ENCODE data around the gene DLGAP1.
"Not testable (repeated sequence)": the region's sequence is repeated elsewhere in the genome, so short reads cannot be mapped to it uniquely, and the experiment has no call there.

The DLGAP1 gene
- 2.1 to 3.2 (median 3.1) reads per million in 3 donors for total RNA-seq

- Histone ChIP-seq H3K27me3 (replicated peaks; ENCODE audit: control insufficient read depth, insufficient read depth, low read length, poor library complexity, severe bottlenecking) (no peaks in the 10 kb centered on the region), H3K4me1 (ENCODE audit: control insufficient read depth, insufficient read depth, low read length, poor library complexity, severe bottlenecking) (no peaks in the 10 kb centered on the region), H3K9me3 (ENCODE audit: control insufficient read depth, low read length) (no peaks in the 10 kb centered on the region), H3K27ac (ENCODE audit: insufficient read depth, low read length, poor library complexity, severe bottlenecking) (no peak within 1 kb of the TSS), H3K36me3 (ENCODE audit: control insufficient read depth, insufficient read depth, low read length) (no peaks in the 10 kb centered on the region), H3K4me3 (ENCODE audit: insufficient read depth, low read depth, low read length, poor library complexity, severe bottlenecking) (no peak within 1 kb of the TSS)
- peak in 1 of 3 donors; percentile 1 for DNase-seq
Observed at GRCh38 chr18:4455113-4455811, at the start of gene DLGAP1. Gene DLGAP1, minus strand, starts transcription at chr18:4455307.

- H3K27me3 ChIP-seq (replicated peaks; ENCODE audit: control insufficient read depth, insufficient read depth, low read length, poor library complexity, severe bottlenecking); H3K4me3 ChIP-seq (ENCODE audit: insufficient read depth, low read depth, low read length, poor library complexity, severe bottlenecking); H3K4me1 ChIP-seq (ENCODE audit: control insufficient read depth, insufficient read depth, low read length, poor library complexity, severe bottlenecking); H3K27ac ChIP-seq (ENCODE audit: insufficient read depth, low read length, poor library complexity, severe bottlenecking); DNase-seq; H3K36me3 ChIP-seq (ENCODE audit: control insufficient read depth, insufficient read depth, low read length); H3K9me3 ChIP-seq (ENCODE audit: control insufficient read depth, low read length): not testable (repeated sequence)
Observed at GRCh38 chr18:4494703-4495284, 39.7 kb upstream of the DLGAP1 start.

- Histone ChIP-seq H3K4me3 (ENCODE audit: insufficient read depth, low read depth, low read length, poor library complexity, severe bottlenecking) (no peak overlapping the region), H3K9me3 (ENCODE audit: control insufficient read depth, low read length) (no peaks in the 10 kb centered on the region), H3K27ac (ENCODE audit: insufficient read depth, low read length, poor library complexity, severe bottlenecking) (no peak overlapping the region), H3K4me1 (ENCODE audit: control insufficient read depth, insufficient read depth, low read length, poor library complexity, severe bottlenecking) (no peaks in the 10 kb centered on the region), H3K36me3 (ENCODE audit: control insufficient read depth, insufficient read depth, low read length) (no peaks in the 10 kb centered on the region), H3K27me3 (replicated peaks; ENCODE audit: control insufficient read depth, insufficient read depth, low read length, poor library complexity, severe bottlenecking) (no peaks in the 10 kb centered on the region)
- no peak for DNase-seq
Observed at GRCh38 chr18:4468511-4468910, 13.4 kb upstream of the DLGAP1 start.

DNA sequence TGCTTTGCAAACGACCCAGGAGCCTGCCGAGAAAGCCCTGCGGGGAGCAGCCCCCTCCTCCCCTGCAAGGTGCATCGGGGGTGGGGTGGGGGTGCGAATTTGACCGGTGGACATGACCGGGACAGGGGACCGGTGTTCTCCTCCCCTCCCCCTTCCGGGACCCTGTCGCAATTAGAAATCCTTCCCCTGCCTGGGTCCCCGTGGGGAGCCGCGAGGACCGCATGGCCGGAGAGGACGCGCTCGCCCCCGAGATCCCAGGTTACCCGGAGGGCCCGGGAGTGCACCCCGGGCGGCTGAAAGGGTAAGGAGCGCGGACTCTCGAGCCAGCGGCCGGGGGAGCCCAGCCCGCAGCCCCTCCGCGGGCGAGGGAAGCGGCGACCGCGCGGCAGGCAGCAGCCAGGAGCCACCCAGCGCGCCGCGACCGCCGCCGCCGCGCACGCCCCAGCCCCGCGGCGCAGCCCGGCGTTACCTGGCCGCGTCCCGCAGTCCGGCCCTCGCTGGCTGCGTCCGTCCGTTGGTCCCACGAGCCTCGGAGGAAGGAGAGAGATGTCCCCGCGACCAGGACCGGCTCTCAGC, 482 bp downstream of the DLGAP1 start:
- Histone ChIP-seq H3K4me1 (ENCODE audit: control insufficient read depth, insufficient read depth, low read length, poor library complexity, severe bottlenecking) (no peaks in the 10 kb centered on the region), H3K36me3 (ENCODE audit: control insufficient read depth, insufficient read depth, low read length) (no peaks in the 10 kb centered on the region), H3K27ac (ENCODE audit: insufficient read depth, low read length, poor library complexity, severe bottlenecking) (no peak overlapping the region), H3K9me3 (ENCODE audit: control insufficient read depth, low read length) (no peaks in the 10 kb centered on the region), H3K27me3 (replicated peaks; ENCODE audit: control insufficient read depth, insufficient read depth, low read length, poor library complexity, severe bottlenecking) (no peaks in the 10 kb centered on the region), H3K4me3 (ENCODE audit: insufficient read depth, low read depth, low read length, poor library complexity, severe bottlenecking) (no peak overlapping the region)
- DNase-seq: no peak

DNA sequence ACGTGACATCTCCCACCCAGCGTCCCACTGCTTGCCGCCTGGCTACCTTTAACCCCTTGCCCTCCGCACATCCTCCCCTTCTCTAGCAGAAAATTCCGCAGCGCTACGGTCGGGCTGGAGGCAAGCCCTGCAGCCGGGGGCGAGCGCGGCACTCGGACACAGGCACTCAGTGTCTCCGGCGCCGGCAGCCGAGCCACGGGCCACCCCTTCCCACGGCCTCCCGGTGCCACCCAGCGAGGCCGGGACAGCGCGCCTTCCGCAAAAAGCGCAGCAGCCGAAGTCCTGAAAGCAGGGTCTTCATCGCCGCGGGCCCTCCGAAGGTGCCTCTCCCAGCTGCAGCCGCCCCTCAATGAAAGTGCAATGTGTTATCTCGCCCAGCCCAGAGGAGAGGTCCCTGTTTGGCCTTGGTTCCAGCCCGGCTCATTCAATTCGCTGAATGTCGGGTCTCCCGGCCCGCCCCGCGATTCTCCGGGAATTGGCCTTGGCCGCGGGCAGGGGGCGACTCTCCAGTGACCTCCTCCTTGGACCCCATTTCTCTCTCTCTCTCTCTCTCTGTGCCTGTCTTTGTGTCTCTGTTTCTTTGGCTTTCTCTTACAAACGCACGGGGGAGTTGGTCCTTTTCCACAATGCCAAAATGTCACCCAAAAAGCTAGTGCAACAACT, 1.1 kb downstream of the DLGAP1 start:
- DNase-seq: no peak
- Histone ChIP-seq H3K9me3 (ENCODE audit: control insufficient read depth, low read length) (no peaks in the 10 kb centered on the region), H3K36me3 (ENCODE audit: control insufficient read depth, insufficient read depth, low read length) (no peaks in the 10 kb centered on the region), H3K27me3 (replicated peaks; ENCODE audit: control insufficient read depth, insufficient read depth, low read length, poor library complexity, severe bottlenecking) (no peaks in the 10 kb centered on the region), H3K4me1 (ENCODE audit: control insufficient read depth, insufficient read depth, low read length, poor library complexity, severe bottlenecking) (no peaks in the 10 kb centered on the region), H3K27ac (ENCODE audit: insufficient read depth, low read length, poor library complexity, severe bottlenecking) (no peak overlapping the region), H3K4me3 (ENCODE audit: insufficient read depth, low read depth, low read length, poor library complexity, severe bottlenecking) (no peak overlapping the region)

- no peaks in the 10 kb centered on the region for H3K9me3 ChIP-seq (ENCODE audit: control insufficient read depth, low read length)
- no peaks in the 10 kb centered on the region for H3K4me1 ChIP-seq (ENCODE audit: control insufficient read depth, insufficient read depth, low read length, poor library complexity, severe bottlenecking)
- no peak for DNase-seq
- no peak overlapping the region for H3K4me3 ChIP-seq (ENCODE audit: insufficient read depth, low read depth, low read length, poor library complexity, severe bottlenecking)
- no peak overlapping the region for H3K27ac ChIP-seq (ENCODE audit: insufficient read depth, low read length, poor library complexity, severe bottlenecking)
- no peaks in the 10 kb centered on the region for H3K36me3 ChIP-seq (ENCODE audit: control insufficient read depth, insufficient read depth, low read length)
- H3K27me3 ChIP-seq (replicated peaks; ENCODE audit: control insufficient read depth, insufficient read depth, low read length, poor library complexity, severe bottlenecking): no peaks in the 10 kb centered on the region
Observed at GRCh38 chr18:4453567-4453873, 1.6 kb downstream of the DLGAP1 start.

DNA sequence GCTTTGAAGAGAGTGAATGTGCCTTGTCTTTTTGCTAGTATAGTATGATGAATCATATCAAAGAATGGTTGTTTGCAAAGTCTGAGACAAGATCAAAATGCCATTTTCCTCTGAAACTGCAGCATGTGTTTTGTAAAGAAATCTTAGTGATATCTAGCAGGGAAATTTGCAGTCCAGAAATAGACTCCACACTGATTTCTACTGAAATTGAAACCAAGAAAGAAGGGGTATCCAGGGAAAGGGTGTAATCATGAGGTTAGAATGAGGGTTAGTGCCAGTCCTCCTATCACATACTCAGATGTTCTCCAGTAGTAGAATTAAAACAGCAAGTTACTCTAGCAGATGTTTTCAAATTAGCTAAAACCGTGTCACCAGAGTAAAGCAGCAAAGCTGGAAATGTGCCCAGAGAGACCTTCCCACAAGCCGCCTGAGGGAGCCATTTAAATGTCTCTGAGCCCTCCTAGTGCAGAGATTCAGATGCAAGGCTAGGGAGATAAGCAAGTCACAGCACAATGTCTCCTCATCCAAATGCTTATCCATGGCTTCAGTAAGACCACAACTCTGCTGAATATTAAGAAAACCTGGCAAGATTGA, 4.9 kb downstream of the DLGAP1 start:
- DNase-seq: no peak
- H3K27me3 ChIP-seq (replicated peaks; ENCODE audit: control insufficient read depth, insufficient read depth, low read length, poor library complexity, severe bottlenecking): no peaks in the 10 kb centered on the region
- no peaks in the 10 kb centered on the region for H3K4me1 ChIP-seq (ENCODE audit: control insufficient read depth, insufficient read depth, low read length, poor library complexity, severe bottlenecking)
- H3K9me3 ChIP-seq (ENCODE audit: control insufficient read depth, low read length): no peaks in the 10 kb centered on the region
- H3K4me3 ChIP-seq (ENCODE audit: insufficient read depth, low read depth, low read length, poor library complexity, severe bottlenecking): no peak overlapping the region
- H3K27ac ChIP-seq (ENCODE audit: insufficient read depth, low read length, poor library complexity, severe bottlenecking): no peak overlapping the region
- H3K36me3 ChIP-seq (ENCODE audit: control insufficient read depth, insufficient read depth, low read length): no peaks in the 10 kb centered on the region

DNA sequence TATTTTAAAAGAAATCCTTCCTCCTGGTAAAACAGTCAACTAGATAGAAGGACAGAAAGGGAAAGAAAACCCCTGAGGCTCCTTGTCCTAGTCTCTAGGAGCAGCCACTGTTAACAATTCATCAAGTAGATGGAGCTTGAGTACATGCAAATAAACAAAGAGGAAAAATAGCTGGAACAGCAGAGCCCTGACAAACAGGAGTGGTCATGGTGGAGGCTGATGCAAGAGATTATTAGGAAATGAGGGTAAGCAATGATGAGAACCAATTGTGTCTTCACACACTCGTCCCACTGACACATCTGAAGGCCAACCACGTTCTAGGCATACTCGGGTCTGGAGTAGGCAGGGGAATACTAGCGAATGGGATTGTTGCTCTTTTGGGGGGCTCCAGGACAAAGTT, 9.2 kb downstream of the DLGAP1 start:
- DNase-seq: no peak
- H3K27me3 ChIP-seq (replicated peaks; ENCODE audit: control insufficient read depth, insufficient read depth, low read length, poor library complexity, severe bottlenecking): no peaks in the 10 kb centered on the region
- H3K36me3 ChIP-seq (ENCODE audit: control insufficient read depth, insufficient read depth, low read length): no peaks in the 10 kb centered on the region
- H3K4me3 ChIP-seq (ENCODE audit: insufficient read depth, low read depth, low read length, poor library complexity, severe bottlenecking): no peak overlapping the region
- H3K9me3 ChIP-seq (ENCODE audit: control insufficient read depth, low read length): no peaks in the 10 kb centered on the region
- H3K4me1 ChIP-seq (ENCODE audit: control insufficient read depth, insufficient read depth, low read length, poor library complexity, severe bottlenecking): no peaks in the 10 kb centered on the region
- H3K27ac ChIP-seq (ENCODE audit: insufficient read depth, low read length, poor library complexity, severe bottlenecking): no peak overlapping the region

- no peak for DNase-seq
- no peaks in the 10 kb centered on the region for H3K9me3 ChIP-seq (ENCODE audit: control insufficient read depth, low read length)
- no peaks in the 10 kb centered on the region for H3K4me1 ChIP-seq (ENCODE audit: control insufficient read depth, insufficient read depth, low read length, poor library complexity, severe bottlenecking)
- no peaks in the 10 kb centered on the region for H3K27me3 ChIP-seq (replicated peaks; ENCODE audit: control insufficient read depth, insufficient read depth, low read length, poor library complexity, severe bottlenecking)
- H3K27ac ChIP-seq (ENCODE audit: insufficient read depth, low read length, poor library complexity, severe bottlenecking): no peak overlapping the region
- H3K36me3 ChIP-seq (ENCODE audit: control insufficient read depth, insufficient read depth, low read length): no peaks in the 10 kb centered on the region
- H3K4me3 ChIP-seq (ENCODE audit: insufficient read depth, low read depth, low read length, poor library complexity, severe bottlenecking): no peak overlapping the region
Observed at GRCh38 chr18:4444306-4444705, 10.8 kb downstream of the DLGAP1 start.

DNA sequence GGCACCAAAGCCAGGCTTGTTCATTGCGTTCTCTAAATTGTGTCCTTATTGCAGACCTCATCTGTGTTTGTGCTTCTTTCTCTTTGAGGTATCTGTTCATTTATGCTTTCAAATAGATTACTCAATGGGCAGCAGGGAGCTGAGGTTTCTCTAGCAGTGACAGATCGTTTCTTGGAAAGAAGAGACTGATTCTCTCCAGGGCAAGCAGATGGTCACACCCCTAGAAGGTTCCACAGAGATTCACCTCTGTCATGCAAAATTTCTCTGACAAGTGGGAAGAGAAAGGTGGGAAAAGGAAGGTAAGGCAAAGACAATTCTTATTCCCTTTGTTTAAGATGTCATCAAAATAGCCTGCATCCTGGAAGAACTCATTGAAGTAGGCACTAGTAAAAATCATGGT, 14.0 kb downstream of the DLGAP1 start:
- no peaks in the 10 kb centered on the region for H3K27me3 ChIP-seq (replicated peaks; ENCODE audit: control insufficient read depth, insufficient read depth, low read length, poor library complexity, severe bottlenecking)
- no peaks in the 10 kb centered on the region for H3K9me3 ChIP-seq (ENCODE audit: control insufficient read depth, low read length)
- H3K27ac ChIP-seq (ENCODE audit: insufficient read depth, low read length, poor library complexity, severe bottlenecking): no peak overlapping the region
- H3K4me1 ChIP-seq (ENCODE audit: control insufficient read depth, insufficient read depth, low read length, poor library complexity, severe bottlenecking): no peaks in the 10 kb centered on the region
- H3K36me3 ChIP-seq (ENCODE audit: control insufficient read depth, insufficient read depth, low read length): no peaks in the 10 kb centered on the region
- H3K4me3 ChIP-seq (ENCODE audit: insufficient read depth, low read depth, low read length, poor library complexity, severe bottlenecking): no peak overlapping the region
- DNase-seq: no peak

Data from effector memory CD4-positive, alpha-beta T cell (primary cell).